WTC11 (cell line): Measurements from ENCODE around the gene ABLIM3.

Source experiments
- ATF1 ChIP-seq: sonication (generic); formaldehyde crosslinking; IDR thresholded peaks from 2 replicates; pipeline ENCODE4 v1.8.1; 2023; ENCODE audit warnings: mild to moderate bottlenecking, moderate library complexity, missing genetic modification reagents
- ATF2 ChIP-seq: sonication (generic); formaldehyde crosslinking; IDR thresholded peaks from 2 replicates; pipeline ENCODE4 v1.8.1; 2022; ENCODE audit warnings: low read depth, missing genetic modification reagents, borderline replicate concordance
- CTCF ChIP-seq: fragments of 200-600 bp; IDR thresholded peaks from 2 replicates; pipeline ENCODE4 v1.8.0; 2022; ENCODE audit warnings: antibody characterized with exemption
- E2F5 ChIP-seq: sonication (generic); formaldehyde crosslinking; IDR thresholded peaks from 2 replicates; pipeline ENCODE4 v1.8.1; 2022; ENCODE audit warnings: mild to moderate bottlenecking, moderate library complexity, missing genetic modification reagents
- ELF4 ChIP-seq: sonication (generic); formaldehyde crosslinking; IDR thresholded peaks from 2 replicates; pipeline ENCODE4 v1.8.1; 2022; ENCODE audit warnings: low read depth, mild to moderate bottlenecking, moderate library complexity, missing genetic modification reagents
- GRHL2 ChIP-seq: fragments of 250-450 bp; sonication (Bioruptor Pico); IDR thresholded peaks from 2 replicates; pipeline ENCODE4 v1.8.0; 2022; ENCODE audit warnings: mild to moderate bottlenecking, moderate library complexity; ENCODE audit not compliant: insufficient replicate concordance, severe bottlenecking
- JUN ChIP-seq: sonication (generic); formaldehyde crosslinking; IDR thresholded peaks from 2 replicates; pipeline ENCODE4 v1.8.0; 2023; ENCODE audit warnings: mild to moderate bottlenecking, missing genetic modification reagents
- KAT7 ChIP-seq: sonication (generic); formaldehyde crosslinking; IDR thresholded peaks from 2 replicates; pipeline ENCODE4 v1.8.1; 2023; ENCODE audit warnings: missing genetic modification reagents, mild to moderate bottlenecking, borderline replicate concordance
- NR1H2 ChIP-seq: sonication (generic); formaldehyde crosslinking; IDR thresholded peaks from 2 replicates; pipeline ENCODE4 v1.9.0; 2021; ENCODE audit warnings: mild to moderate bottlenecking, moderate library complexity, missing genetic modification reagents
- TP53 ChIP-seq: sonication (generic); formaldehyde crosslinking; IDR thresholded peaks from 2 replicates; pipeline ENCODE4 v1.8.1; 2023; ENCODE audit warnings: mild to moderate bottlenecking, missing genetic modification reagents
- USF1 ChIP-seq: sonication (generic); formaldehyde crosslinking; IDR thresholded peaks from 2 replicates; pipeline ENCODE4 v1.8.0; 2022; ENCODE audit warnings: mild to moderate bottlenecking, missing genetic modification reagents
- ZMAT4 ChIP-seq: fragments of 250-450 bp; sonication (Bioruptor Pico); IDR thresholded peaks from 2 replicates; pipeline ENCODE4 v1.9.0; 2021; ENCODE audit warnings: mild to moderate bottlenecking
- ZNF532 ChIP-seq: fragments of 250-450 bp; sonication (Bioruptor Pico); IDR thresholded peaks from 2 replicates; pipeline ENCODE4 v1.9.0; 2021; ENCODE audit warnings: mild to moderate bottlenecking, borderline replicate concordance

- peak; percentile 56 for TF ChIP-seq CTCF
- TF ChIP-seq TP53 = no peak
- no peak for TF ChIP-seq ATF2 (CRISPR knock-in tag)
- TF ChIP-seq ZMAT4 (CRISPR knock-in tag) = no peak
- TF ChIP-seq ATF1 (CRISPR knock-in tag) = no peak
- TF ChIP-seq ZNF532 = no peak
- TF ChIP-seq ELF4 (CRISPR knock-in tag) = no peak
- no peak for TF ChIP-seq JUN (CRISPR knock-in tag)
- no peak for TF ChIP-seq GRHL2 (CRISPR knock-in tag)
- TF ChIP-seq KAT7 (CRISPR knock-in tag) = no peak
- TF ChIP-seq USF1 (CRISPR knock-in tag) = no peak
- no peak for TF ChIP-seq E2F5
- TF ChIP-seq NR1H2 (CRISPR knock-in tag) = no peak
Observed at GRCh38 chr5:149128023-149128875, 13.0 kb upstream of the ABLIM3 start.
